WI38 (cell line): ENCODE data around the gene ARHGEF26.

Source experiments
- H3K4me3 ChIP-seq: 2 replicates; pipeline ENCODE4 v1.5.1; 2011; ENCODE audit warnings: low read depth, mild to moderate bottlenecking, control low read depth, low read length
- CTCF ChIP-seq: IDR thresholded peaks from 2 replicates; pipeline ENCODE4 v1.5.1; 2012; ENCODE audit warnings: low read depth, mild to moderate bottlenecking, control low read depth, low read length

The ARHGEF26 gene

GRCh38 chr3:154244644-154245043 lies 123.5 kb downstream of the ARHGEF26 start:
- H3K4me3 ChIP-seq: no peak overlapping the region
- no peak for TF ChIP-seq CTCF

- no peak overlapping the region for H3K4me3 ChIP-seq
- no peak for TF ChIP-seq CTCF
These were observed 126.7 kb downstream of the ARHGEF26 start for GRCh38 chr3:154247806-154248415.

GRCh38 chr3:154250291-154250690 lies 129.1 kb downstream of the ARHGEF26 start:
- no peak overlapping the region for H3K4me3 ChIP-seq
- TF ChIP-seq CTCF: no peak

- TF ChIP-seq CTCF: no peak
- H3K4me3 ChIP-seq: no peak overlapping the region
These were observed 130.4 kb downstream of the ARHGEF26 start for GRCh38 chr3:154251610-154252009.

- no peak overlapping the region for H3K4me3 ChIP-seq
- peak; percentile 84 for TF ChIP-seq CTCF
These were observed 131.8 kb downstream of the ARHGEF26 start for GRCh38 chr3:154252759-154253638.

- TF ChIP-seq CTCF: no peak
- H3K4me3 ChIP-seq: no peak overlapping the region
These were observed 133.3 kb downstream of the ARHGEF26 start for GRCh38 chr3:154254527-154254926.

- TF ChIP-seq CTCF: no peak
- H3K4me3 ChIP-seq: no peak overlapping the region
These were observed 152.2 kb downstream of the ARHGEF26 start for GRCh38 chr3:154273381-154273780.
